Measurements from ENCODE around the gene TRA2A. TPM values are rescaled to one million over a fixed set of nuclear protein-coding genes. Genes with fewer than 3 reads are reported as not detected.

Gene TRA2A
- total and polyA plus RNA-seq, 2 of the 13 experiments (the other 11 are each of a cell fraction or from before 2014, with no cell fraction given): 39.1 to 41.6 TPM

DNA sequence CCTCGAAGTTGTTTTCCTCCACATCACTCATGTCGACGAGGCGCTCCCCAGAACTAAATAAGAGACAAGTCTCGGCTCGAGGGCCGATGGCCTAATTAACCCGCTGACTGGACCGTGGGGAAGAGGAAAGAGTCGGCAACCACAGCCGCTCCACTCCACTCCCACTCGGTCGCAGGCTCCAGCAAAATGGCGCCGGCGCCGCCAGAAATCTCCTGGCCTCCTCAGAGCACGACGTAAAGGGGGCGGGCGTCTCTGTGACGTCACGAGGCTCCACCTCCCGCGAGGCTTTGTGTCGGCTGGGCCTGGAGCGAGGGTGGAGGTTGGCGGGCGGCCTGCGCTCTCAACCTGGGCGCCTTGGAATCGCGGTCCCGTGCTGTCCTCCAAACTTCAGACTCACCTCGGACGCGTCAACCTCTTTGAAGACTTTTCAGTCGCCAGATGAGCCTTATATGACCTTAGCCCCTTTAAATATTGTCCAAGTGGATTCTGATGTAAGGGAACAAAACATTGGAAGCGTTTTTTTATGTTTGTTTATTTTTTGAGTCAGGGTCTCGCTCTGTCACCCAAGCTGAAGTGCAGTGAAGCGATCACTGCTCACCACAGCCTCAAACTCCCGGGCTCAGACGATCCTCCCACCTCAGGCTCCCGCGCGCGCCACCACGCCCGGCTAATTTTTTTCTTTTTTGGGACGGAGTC is at the start of gene TRA2A (continued):
- TF ChIP-seq, protein P1, sequence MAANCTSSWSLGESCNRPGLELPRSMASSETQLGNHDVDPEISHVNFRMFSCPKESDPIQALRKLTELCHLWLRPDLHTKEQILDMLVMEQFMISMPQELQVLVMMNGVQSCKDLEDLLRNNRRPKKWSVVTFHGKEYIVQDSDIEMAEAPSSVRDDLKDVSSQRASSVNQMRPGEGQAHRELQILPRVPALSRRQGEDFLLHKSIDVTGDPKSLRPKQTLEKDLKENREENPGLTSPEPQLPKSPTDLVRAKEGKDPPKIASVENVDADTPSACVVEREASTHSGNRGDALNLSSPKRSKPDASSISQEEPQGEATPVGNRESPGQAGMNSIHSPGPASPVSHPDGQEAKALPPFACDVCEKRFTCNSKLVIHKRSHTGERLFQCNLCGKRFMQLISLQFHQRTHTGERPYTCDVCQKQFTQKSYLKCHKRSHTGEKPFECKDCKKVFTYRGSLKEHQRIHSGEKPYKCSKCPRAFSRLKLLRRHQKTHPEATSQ (CRISPR knock-in tag; IDR thresholded peaks at IDR 0.05; ENCODE audit: borderline replicate concordance): peak; percentile 62; the same call in 1 of the 2 replicates
- TF ChIP-seq, protein P2, sequence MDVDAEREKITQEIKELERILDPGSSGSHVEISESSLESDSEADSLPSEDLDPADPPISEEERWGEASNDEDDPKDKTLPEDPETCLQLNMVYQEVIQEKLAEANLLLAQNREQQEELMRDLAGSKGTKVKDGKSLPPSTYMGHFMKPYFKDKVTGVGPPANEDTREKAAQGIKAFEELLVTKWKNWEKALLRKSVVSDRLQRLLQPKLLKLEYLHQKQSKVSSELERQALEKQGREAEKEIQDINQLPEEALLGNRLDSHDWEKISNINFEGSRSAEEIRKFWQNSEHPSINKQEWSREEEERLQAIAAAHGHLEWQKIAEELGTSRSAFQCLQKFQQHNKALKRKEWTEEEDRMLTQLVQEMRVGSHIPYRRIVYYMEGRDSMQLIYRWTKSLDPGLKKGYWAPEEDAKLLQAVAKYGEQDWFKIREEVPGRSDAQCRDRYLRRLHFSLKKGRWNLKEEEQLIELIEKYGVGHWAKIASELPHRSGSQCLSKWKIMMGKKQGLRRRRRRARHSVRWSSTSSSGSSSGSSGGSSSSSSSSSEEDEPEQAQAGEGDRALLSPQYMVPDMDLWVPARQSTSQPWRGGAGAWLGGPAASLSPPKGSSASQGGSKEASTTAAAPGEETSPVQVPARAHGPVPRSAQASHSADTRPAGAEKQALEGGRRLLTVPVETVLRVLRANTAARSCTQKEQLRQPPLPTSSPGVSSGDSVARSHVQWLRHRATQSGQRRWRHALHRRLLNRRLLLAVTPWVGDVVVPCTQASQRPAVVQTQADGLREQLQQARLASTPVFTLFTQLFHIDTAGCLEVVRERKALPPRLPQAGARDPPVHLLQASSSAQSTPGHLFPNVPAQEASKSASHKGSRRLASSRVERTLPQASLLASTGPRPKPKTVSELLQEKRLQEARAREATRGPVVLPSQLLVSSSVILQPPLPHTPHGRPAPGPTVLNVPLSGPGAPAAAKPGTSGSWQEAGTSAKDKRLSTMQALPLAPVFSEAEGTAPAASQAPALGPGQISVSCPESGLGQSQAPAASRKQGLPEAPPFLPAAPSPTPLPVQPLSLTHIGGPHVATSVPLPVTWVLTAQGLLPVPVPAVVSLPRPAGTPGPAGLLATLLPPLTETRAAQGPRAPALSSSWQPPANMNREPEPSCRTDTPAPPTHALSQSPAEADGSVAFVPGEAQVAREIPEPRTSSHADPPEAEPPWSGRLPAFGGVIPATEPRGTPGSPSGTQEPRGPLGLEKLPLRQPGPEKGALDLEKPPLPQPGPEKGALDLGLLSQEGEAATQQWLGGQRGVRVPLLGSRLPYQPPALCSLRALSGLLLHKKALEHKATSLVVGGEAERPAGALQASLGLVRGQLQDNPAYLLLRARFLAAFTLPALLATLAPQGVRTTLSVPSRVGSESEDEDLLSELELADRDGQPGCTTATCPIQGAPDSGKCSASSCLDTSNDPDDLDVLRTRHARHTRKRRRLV (CRISPR knock-in tag; IDR thresholded peaks at IDR 0.05): peak; percentile 74; the same call in 1 of the 2 replicates
- TF ChIP-seq ZNF816 (CRISPR knock-in tag; IDR thresholded peaks at IDR 0.05; ENCODE audit: borderline replicate concordance) (peak; percentile 92), ZNF766 (CRISPR knock-in tag; IDR thresholded peaks at IDR 0.05; ENCODE audit: borderline replicate concordance) (peak; percentile 95; the same call in 1 of the 2 replicates), ZNF468 (CRISPR knock-in tag; IDR thresholded peaks at IDR 0.05) (0 out of 2 replicates have a peak, but pooled peaks have one; percentile 86), ZNF75D (CRISPR knock-in tag; IDR thresholded peaks at IDR 0.05; ENCODE audit: borderline replicate concordance) (no peak), ZNF672 (CRISPR knock-in tag; IDR thresholded peaks at IDR 0.05) (no peak), ZNF430 (CRISPR knock-in tag; IDR thresholded peaks at IDR 0.05) (peak; percentile 69), ZNF780A (CRISPR knock-in tag; IDR thresholded peaks at IDR 0.05) (peak; percentile 34; the same call in 1 of the 2 replicates), CBX5 (CRISPR knock-in tag; IDR thresholded peaks at IDR 0.05; ENCODE audit: borderline replicate concordance) (peak; percentile 69; the same call in 1 of the 2 replicates), EHMT2 (IDR thresholded peaks at IDR 0.05; ENCODE audit: borderline replicate concordance, low read depth, low read length) (no peak), ZNF569 (CRISPR knock-in tag; IDR thresholded peaks at IDR 0.05; ENCODE audit: borderline replicate concordance) (no peak), SKI (IDR thresholded peaks at IDR 0.05; ENCODE audit: partially characterized antibody) (no peak), HOXA7 (CRISPR knock-in tag; IDR thresholded peaks at IDR 0.05) (no peak)
- TF ChIP-seq, protein P3, sequence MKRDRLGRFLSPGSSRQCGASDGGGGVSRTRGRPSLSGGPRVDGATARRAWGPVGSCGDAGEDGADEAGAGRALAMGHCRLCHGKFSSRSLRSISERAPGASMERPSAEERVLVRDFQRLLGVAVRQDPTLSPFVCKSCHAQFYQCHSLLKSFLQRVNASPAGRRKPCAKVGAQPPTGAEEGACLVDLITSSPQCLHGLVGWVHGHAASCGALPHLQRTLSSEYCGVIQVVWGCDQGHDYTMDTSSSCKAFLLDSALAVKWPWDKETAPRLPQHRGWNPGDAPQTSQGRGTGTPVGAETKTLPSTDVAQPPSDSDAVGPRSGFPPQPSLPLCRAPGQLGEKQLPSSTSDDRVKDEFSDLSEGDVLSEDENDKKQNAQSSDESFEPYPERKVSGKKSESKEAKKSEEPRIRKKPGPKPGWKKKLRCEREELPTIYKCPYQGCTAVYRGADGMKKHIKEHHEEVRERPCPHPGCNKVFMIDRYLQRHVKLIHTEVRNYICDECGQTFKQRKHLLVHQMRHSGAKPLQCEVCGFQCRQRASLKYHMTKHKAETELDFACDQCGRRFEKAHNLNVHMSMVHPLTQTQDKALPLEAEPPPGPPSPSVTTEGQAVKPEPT (CRISPR knock-in tag; IDR thresholded peaks at IDR 0.05; ENCODE audit: low read depth): no peak

Data from HepG2 (cell line).